Karpas-422 (cell line): ENCODE data around the gene CUTA. TPM values are rescaled to one million over a fixed set of nuclear protein-coding genes. Genes with fewer than 3 reads are reported as not detected.
"Not testable (repeated sequence)": the region's sequence is repeated elsewhere in the genome, so short reads cannot be mapped to it uniquely, and the experiment has no call there.

Experiments
- DNase-seq: peaks from one replicate; pipeline ENCODE4 v3.0.0-alpha.2; 2015
- H2AFZ ChIP-seq: fragments of 200-600 bp; sonication (generic); 2 replicates; pipeline ENCODE4 v1.6.1; 2014; ENCODE audit warnings: antibody characterized with exemption, low read length, mixed read lengths
- H3K27ac ChIP-seq: fragments of 200-600 bp; sonication (generic); 2 replicates; pipeline ENCODE4 v1.5.1; 2014; ENCODE audit warnings: mild to moderate bottlenecking, low read length, moderate library complexity
- H3K27me3 ChIP-seq: fragments of 200-600 bp; sonication (generic); 2 replicates; pipeline ENCODE4 v1.6.1; 2014; ENCODE audit warnings: low read length, mixed read lengths
- H3K36me3 ChIP-seq: fragments of 200-600 bp; sonication (generic); 2 replicates; pipeline ENCODE4 v1.6.1; 2014; ENCODE audit warnings: low read length, mixed read lengths; ENCODE audit not compliant: insufficient read depth
- H3K4me1 ChIP-seq: fragments of 200-600 bp; sonication (generic); 2 replicates; pipeline ENCODE4 v1.6.1; 2014; ENCODE audit warnings: mild to moderate bottlenecking, low read length, mixed read lengths
- H3K4me2 ChIP-seq: fragments of 200-600 bp; sonication (generic); 2 replicates; pipeline ENCODE4 v1.6.1; 2014; ENCODE audit warnings: low read length, low read depth, mild to moderate bottlenecking; ENCODE audit not compliant: poor library complexity, severe bottlenecking
- H3K4me3 ChIP-seq: fragments of 200-600 bp; sonication (generic); 2 replicates; pipeline ENCODE4 v1.5.1; 2014; ENCODE audit warnings: mild to moderate bottlenecking, antibody characterized with exemption, low read length, mixed read lengths
- H3K79me2 ChIP-seq: fragments of 200-600 bp; sonication (generic); 2 replicates; pipeline ENCODE4 v1.6.1; 2014; ENCODE audit warnings: mild to moderate bottlenecking, low read length, mixed read lengths
- H3K9ac ChIP-seq: fragments of 200-600 bp; sonication (generic); 2 replicates; pipeline ENCODE4 v1.6.0; 2014; ENCODE audit warnings: low read length
- H3K9me2 ChIP-seq: fragments of 200-600 bp; sonication (generic), shearing (Covaris generic); replicated peaks from 2 replicates; pipeline ENCODE4 v1.6.0; 2014; ENCODE audit warnings: mild to moderate bottlenecking, low read length, moderate library complexity; ENCODE audit not compliant: insufficient read depth
- H3K9me3 ChIP-seq: fragments of 300-700, 200-600 bp; sonication (generic); 2 replicates; pipeline ENCODE4 v1.6.1; 2014; ENCODE audit warnings: low read length, mixed read lengths
- H4K20me1 ChIP-seq: fragments of 200-600 bp; sonication (generic); 2 replicates; pipeline ENCODE4 v1.6.1; 2014; ENCODE audit warnings: mild to moderate bottlenecking, antibody characterized with exemption, low read length, low read depth; ENCODE audit not compliant: insufficient read depth
- total RNA-seq: library from RNA; depleted of rRNA; stranded (reverse); fragments of >200 nt; shearing (Covaris generic); gene quantifications from 2 replicates; pipeline ENCODE4 v1.2.3, GENCODE V29; 2014; ENCODE audit warnings: low replicate concordance

The CUTA gene
- total RNA-seq, 1 experiment from 2014 or later = 260 TPM

DNA sequence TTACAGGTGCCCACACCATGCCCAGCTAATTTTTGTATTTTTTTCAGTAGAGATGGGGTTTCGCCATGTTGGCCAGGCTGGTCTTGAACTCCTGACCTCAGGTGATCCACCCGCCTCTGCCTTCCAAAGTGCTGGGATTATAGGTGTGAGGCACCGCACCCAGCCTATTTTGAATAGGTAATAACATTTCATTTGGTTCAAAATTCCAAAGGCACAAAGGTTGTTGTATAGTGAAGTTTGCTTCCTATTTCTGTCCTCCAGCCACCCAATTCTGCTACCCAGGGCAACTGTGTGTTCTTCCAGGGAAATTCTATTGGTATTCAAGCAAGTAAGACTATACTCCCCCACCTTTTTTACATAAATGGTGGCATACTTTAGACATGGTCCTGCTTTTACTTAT is 19.3 kb downstream of the CUTA start:
- Histone ChIP-seq H3K36me3 (peaks cover 42% of the 10 kb centered on the region), H3K4me1 (peaks cover 21% of the 10 kb centered on the region), H3K79me2 (peaks cover 52% of the 10 kb centered on the region)
- not testable (repeated sequence) for H3K9me3 ChIP-seq, H3K9me2 ChIP-seq, H3K9ac ChIP-seq, H3K27me3 ChIP-seq, H3K4me3 ChIP-seq, H4K20me1 ChIP-seq, H3K4me2 ChIP-seq, H3K27ac ChIP-seq, H2AFZ ChIP-seq
- peak; percentile 37 for DNase-seq

DNA sequence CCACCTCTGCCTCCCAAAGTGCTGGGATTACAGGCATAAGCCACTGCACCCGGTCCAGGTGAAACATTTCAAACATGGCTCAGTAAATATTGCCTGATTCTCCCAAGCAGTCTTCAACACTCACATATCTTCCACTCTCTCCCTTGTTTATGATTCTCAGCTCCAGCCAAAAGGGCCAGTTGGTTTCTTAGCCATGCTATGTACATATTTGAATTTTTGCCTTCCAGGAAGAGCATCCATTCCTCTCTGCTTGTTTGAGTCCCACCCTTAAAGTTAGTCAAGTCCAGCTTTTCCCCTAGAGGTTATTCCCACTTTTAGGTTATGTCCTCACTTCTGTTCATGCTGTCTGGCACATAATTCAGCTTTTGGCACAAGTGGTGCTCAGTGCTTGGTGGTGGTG is 20.4 kb downstream of the CUTA start:
- peaks cover 33% of the 10 kb centered on the region for H3K36me3 ChIP-seq
- no peak overlapping the region for H3K27ac ChIP-seq
- no peak overlapping the region for H3K4me2 ChIP-seq
- H3K4me1 ChIP-seq = peaks cover 32% of the 10 kb centered on the region
- no peaks in the 10 kb centered on the region for H4K20me1 ChIP-seq
- H3K79me2 ChIP-seq = peaks cover 63% of the 10 kb centered on the region
- no peak overlapping the region for H3K4me3 ChIP-seq
- no peaks in the 10 kb centered on the region for H3K27me3 ChIP-seq
- H3K9ac ChIP-seq = no peak overlapping the region
- H3K9me3 ChIP-seq = no peaks in the 10 kb centered on the region
- H3K9me2 ChIP-seq = no peaks in the 10 kb centered on the region
- H2AFZ ChIP-seq = no peak overlapping the region
- DNase-seq = peak; percentile 31

GRCh38 chr6:33392979-33393378 is 24.9 kb downstream of the CUTA start:
- Histone ChIP-seq H3K4me3 (peak overlapping the region; percentile 84), H3K27ac (peak overlapping the region; percentile 79), H3K4me2 (peak overlapping the region; percentile 80), H3K4me1 (peaks cover 39% of the 10 kb centered on the region), H4K20me1 (no peaks in the 10 kb centered on the region), H3K36me3 (peaks cover 19% of the 10 kb centered on the region), H3K27me3 (no peaks in the 10 kb centered on the region), H3K79me2 (peaks cover 59% of the 10 kb centered on the region), H3K9me2 (no peaks in the 10 kb centered on the region), H3K9ac (peak overlapping the region; percentile 89), H2AFZ (no peak overlapping the region), H3K9me3 (no peaks in the 10 kb centered on the region)
- peak; percentile 55 for DNase-seq

DNA sequence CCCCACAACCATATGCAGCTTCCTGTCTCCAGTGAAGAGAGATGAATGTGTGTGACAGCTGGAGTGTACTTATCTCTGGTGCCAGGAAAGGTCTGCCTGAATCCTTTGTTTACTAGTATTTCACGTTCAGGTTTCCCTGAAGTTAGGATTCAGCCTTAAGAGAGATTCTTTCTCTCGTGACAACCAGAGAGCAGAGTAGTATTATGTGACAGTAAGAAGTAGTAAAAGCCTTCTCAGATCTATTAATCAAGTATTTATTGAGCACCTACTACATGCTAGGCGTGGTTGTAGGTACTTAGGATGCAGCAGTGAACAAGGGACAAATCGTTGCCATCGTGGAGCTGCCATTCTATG is 25.3 kb downstream of the CUTA start:
- Histone ChIP-seq H3K27ac (peak overlapping the region; percentile 79), H3K9me2 (no peaks in the 10 kb centered on the region), H3K4me3 (peak overlapping the region; percentile 84), H3K4me1 (peaks cover 39% of the 10 kb centered on the region), H3K4me2 (peak overlapping the region; percentile 80), H3K79me2 (peaks cover 55% of the 10 kb centered on the region), H3K27me3 (no peaks in the 10 kb centered on the region), H4K20me1 (no peaks in the 10 kb centered on the region), H3K9me3 (no peaks in the 10 kb centered on the region), H3K9ac (peak overlapping the region; percentile 89), H3K36me3 (peaks cover 15% of the 10 kb centered on the region), H2AFZ (no peak overlapping the region)
- peak; percentile 65 for DNase-seq

DNA sequence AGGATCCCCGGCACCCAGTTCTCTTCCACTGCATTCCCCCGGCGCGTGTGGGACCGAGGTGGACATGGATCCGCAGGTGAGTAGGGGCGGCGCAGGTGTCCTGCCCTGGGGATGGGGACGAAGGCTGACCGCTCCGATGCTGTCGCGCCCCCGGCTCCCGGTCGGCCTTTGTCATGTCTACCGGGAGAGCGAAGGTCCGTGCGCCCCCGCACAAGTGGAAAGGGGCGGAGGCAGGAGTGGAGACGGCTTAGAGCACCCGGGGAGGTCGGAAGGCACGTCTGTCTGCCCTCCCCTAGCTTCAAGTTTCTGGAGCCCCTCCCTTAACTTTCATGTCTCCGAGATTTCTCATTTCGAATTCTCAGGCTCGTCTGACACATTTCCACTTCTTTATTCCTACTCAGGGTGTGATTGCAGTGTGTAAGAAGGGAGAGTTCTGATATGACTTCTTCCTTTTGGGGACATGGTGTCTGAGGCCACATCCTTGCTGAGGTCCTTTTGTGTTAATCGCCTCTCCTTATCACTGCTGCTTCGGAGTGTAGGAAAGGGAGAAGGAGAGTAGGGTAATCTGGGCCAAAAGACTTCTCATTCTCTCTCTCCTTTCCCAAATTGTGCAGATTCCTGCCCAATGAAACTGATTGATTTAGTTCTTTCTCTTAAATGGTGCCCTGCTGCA is 25.8 kb downstream of the CUTA start:
- Histone ChIP-seq H3K36me3 (peaks cover 12% of the 10 kb centered on the region; the same call in 1 of the 2 replicates), H2AFZ (no peak overlapping the region), H3K4me1 (peaks cover 39% of the 10 kb centered on the region), H3K9me2 (no peaks in the 10 kb centered on the region), H3K79me2 (peaks cover 52% of the 10 kb centered on the region), H4K20me1 (no peaks in the 10 kb centered on the region), H3K4me2 (peak overlapping the region; percentile 80), H3K27me3 (no peaks in the 10 kb centered on the region), H3K9me3 (no peaks in the 10 kb centered on the region), H3K9ac (peak overlapping the region; percentile 89), H3K27ac (peak overlapping the region; percentile 79), H3K4me3 (peak overlapping the region; percentile 84)
- DNase-seq = peak; percentile 69

GRCh38 chr6:33391278-33391921 is 26.5 kb downstream of the CUTA start, which contains the start of gene KIFC1:
Gene KIFC1 (plus strand): TSS chr6:33391823. CDS start chr6:33391986, 163 bp downstream.
- Histone ChIP-seq H3K9me3 (no peaks in the 10 kb centered on the region), H3K9ac (peak within 1 kb of the TSS; percentile 89), H3K79me2 (peaks cover 47% of the 10 kb centered on the region), H4K20me1 (no peaks in the 10 kb centered on the region), H3K4me1 (peaks cover 39% of the 10 kb centered on the region), H3K4me2 (peak within 1 kb of the TSS; percentile 80), H3K27ac (peak within 1 kb of the TSS; percentile 79), H3K4me3 (peak within 1 kb of the TSS; percentile 84), H2AFZ (peak within 1 kb of the TSS; percentile 46), H3K27me3 (no peaks in the 10 kb centered on the region), H3K9me2 (no peaks in the 10 kb centered on the region), H3K36me3 (peaks cover 12% of the 10 kb centered on the region; the same call in 1 of the 2 replicates)
- peak; percentile 100 for DNase-seq

DNA sequence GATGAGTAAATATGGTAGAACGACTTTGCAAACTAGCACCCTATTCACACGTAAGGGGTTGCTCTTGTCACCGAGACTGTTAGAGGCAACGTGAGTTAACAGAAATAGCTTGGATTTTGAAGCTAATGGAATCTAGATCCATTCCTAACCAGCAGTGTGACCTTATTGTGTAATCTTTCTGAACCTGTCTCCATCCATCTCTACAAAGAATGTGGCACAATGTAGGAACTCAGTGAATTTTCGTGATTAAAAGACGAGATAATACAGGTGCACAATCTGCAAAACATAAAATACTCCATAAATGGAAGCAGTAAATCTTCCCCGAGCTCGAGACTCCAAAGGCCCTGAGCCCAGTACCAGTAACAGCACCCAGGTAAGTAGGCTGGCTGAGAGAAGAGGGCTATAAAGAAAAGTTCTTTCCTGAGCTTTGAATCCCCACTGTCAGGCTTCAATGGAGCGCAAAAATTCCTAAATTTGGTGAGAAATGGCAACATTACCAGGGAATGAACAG is 27.1 kb downstream of the CUTA start:
- H3K36me3 ChIP-seq = peaks cover 11% of the 10 kb centered on the region; the same call in 1 of the 2 replicates
- peak overlapping the region; percentile 54 for H3K9ac ChIP-seq
- H3K27me3 ChIP-seq = no peaks in the 10 kb centered on the region
- no peaks in the 10 kb centered on the region for H3K9me3 ChIP-seq
- peak overlapping the region; percentile 56 for H3K4me2 ChIP-seq
- no peaks in the 10 kb centered on the region for H3K9me2 ChIP-seq
- H3K4me1 ChIP-seq = peaks cover 39% of the 10 kb centered on the region
- no peaks in the 10 kb centered on the region for H4K20me1 ChIP-seq
- H3K4me3 ChIP-seq = peak overlapping the region; percentile 22; the same call in 1 of the 2 replicates
- DNase-seq = no peak
- H3K27ac ChIP-seq = 0 out of 2 replicates have a peak overlapping the region, but pooled peaks have one; percentile 15
- peak overlapping the region; percentile 46 for H2AFZ ChIP-seq
- H3K79me2 ChIP-seq = peaks cover 41% of the 10 kb centered on the region

GRCh38 chr6:33390173-33390572 is 27.7 kb downstream of the CUTA start:
- H3K4me1 ChIP-seq = peaks cover 34% of the 10 kb centered on the region
- H3K79me2 ChIP-seq = peaks cover 35% of the 10 kb centered on the region
- no peaks in the 10 kb centered on the region for H4K20me1 ChIP-seq
- H3K27me3 ChIP-seq = no peaks in the 10 kb centered on the region
- H3K9me2 ChIP-seq = no peaks in the 10 kb centered on the region
- H3K27ac ChIP-seq = no peak overlapping the region
- no peak overlapping the region for H3K4me2 ChIP-seq
- DNase-seq = peak; percentile 15
- H2AFZ ChIP-seq = no peak overlapping the region
- H3K4me3 ChIP-seq = no peak overlapping the region
- H3K36me3 ChIP-seq = peaks cover 5% of the 10 kb centered on the region; the same call in 1 of the 2 replicates
- H3K9me3 ChIP-seq = no peaks in the 10 kb centered on the region
- H3K9ac ChIP-seq = no peak overlapping the region
